OCI-LY3 (cell line): ENCODE data around the gene NLGN4Y.

ENCODE experiments used
- H2AFZ ChIP-seq: fragments of 200-600, 300-600 bp; shearing (Covaris generic); 2 replicates; pipeline ENCODE4 v1.6.0; 2014; ENCODE audit warnings: antibody characterized with exemption, low read depth, low read length
- H3K27ac ChIP-seq: fragments of 200-600, 300-600 bp; sonication (generic); 2 replicates; pipeline ENCODE4 v1.5.1; 2014; ENCODE audit warnings: mild to moderate bottlenecking, low read length, moderate library complexity, mixed read lengths
- H3K27me3 ChIP-seq: fragments of 200-600, 300-600 bp; sonication (generic); 2 replicates; pipeline ENCODE4 v1.6.1; 2014; ENCODE audit warnings: low read depth, low read length, mixed read lengths
- H3K36me3 ChIP-seq: fragments of 200-600, 300-600 bp; sonication (generic); replicated peaks from 2 replicates; pipeline ENCODE3; 2014; ENCODE audit warnings: low read depth, low read length, mixed read lengths
- H3K4me1 ChIP-seq: fragments of 300-600, 200-600 bp; sonication (generic); 2 replicates; pipeline ENCODE4 v1.6.1; 2014; ENCODE audit warnings: low read length, mixed read lengths
- H3K4me2 ChIP-seq: fragments of 200-600, 300-600 bp; sonication (generic); 2 replicates; pipeline ENCODE4 v1.6.1; 2014; ENCODE audit warnings: low read length, mixed read lengths
- H3K4me3 ChIP-seq: fragments of 300-600, 200-600 bp; sonication (generic); 2 replicates; pipeline ENCODE4 v1.5.1; 2014; ENCODE audit warnings: antibody characterized with exemption, mild to moderate bottlenecking, low read length, moderate library complexity
- H3K79me2 ChIP-seq: fragments of 300-600, 200-600 bp; shearing (Covaris generic); 2 replicates; pipeline ENCODE4 v1.6.1; 2014; ENCODE audit warnings: mild to moderate bottlenecking, low read length, mixed read lengths
- H3K9ac ChIP-seq: fragments of 300-600, 200-600 bp; shearing (Covaris generic); 2 replicates; pipeline ENCODE4 v1.6.0; 2014; ENCODE audit warnings: mild to moderate bottlenecking, low read length, moderate library complexity
- H3K9me3 ChIP-seq: fragments of 200-600, 300-600 bp; shearing (Covaris generic); 2 replicates; pipeline ENCODE4 v1.6.1; 2014; ENCODE audit warnings: low read length, mixed read lengths; ENCODE audit not compliant: insufficient read depth
- H4K20me1 ChIP-seq: fragments of 200-600, 300-600 bp; sonication (generic); 2 replicates; pipeline ENCODE4 v1.6.1; 2016; ENCODE audit warnings: low read length, mixed read lengths; ENCODE audit not compliant: insufficient read depth
- EZH2phosphoT487 ChIP-seq: fragments of 200-600 bp; shearing (Covaris generic); IDR thresholded peaks from 2 replicates; pipeline ENCODE4 v1.6.1; 2018; ENCODE audit warnings: antibody characterized with exemption, mixed run types, low read depth
- TF ChIP-seq, protein P1 (sequence below): fragments of 200-600, 300-600 bp; sonication (generic); IDR thresholded peaks from 2 replicates; pipeline ENCODE4 v1.5.1; 2014; ENCODE audit warnings: antibody characterized with exemption, low read length, low read depth

Gene NLGN4Y

GRCh38 chrY:14528361-14528760, 4.0 kb downstream of the NLGN4Y start:
- Histone ChIP-seq H3K27ac (no peak overlapping the region), H3K4me2 (no peak overlapping the region)

DNA sequence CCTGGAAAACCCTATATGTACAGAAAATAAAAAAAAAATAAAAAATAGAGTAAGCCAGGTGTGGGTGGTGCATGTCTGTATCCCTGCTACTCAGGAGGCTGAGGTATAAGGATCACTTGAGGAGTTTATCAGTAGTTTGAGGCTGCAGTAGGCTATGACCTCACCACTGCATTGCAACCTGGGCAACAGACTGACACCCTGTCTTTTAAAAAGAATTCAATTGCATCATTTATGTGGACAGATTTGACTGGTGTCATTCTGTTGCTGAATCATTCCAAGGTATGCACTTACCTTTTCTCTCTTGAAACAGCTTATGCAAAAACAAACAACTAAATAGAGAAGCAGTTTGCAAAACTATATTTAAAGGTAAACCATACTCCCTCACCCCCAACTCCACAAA, 12.4 kb downstream of the NLGN4Y start:
- H3K4me1 ChIP-seq, result no peaks in the 10 kb centered on the region
- H3K27ac ChIP-seq, result no peak overlapping the region
- no peak overlapping the region for H2AFZ ChIP-seq
- H3K9ac ChIP-seq, result no peak overlapping the region
- H4K20me1 ChIP-seq, result peaks cover 19% of the 10 kb centered on the region
- no peak for TF ChIP-seq EZH2phosphoT487
- TF ChIP-seq, protein P1, sequence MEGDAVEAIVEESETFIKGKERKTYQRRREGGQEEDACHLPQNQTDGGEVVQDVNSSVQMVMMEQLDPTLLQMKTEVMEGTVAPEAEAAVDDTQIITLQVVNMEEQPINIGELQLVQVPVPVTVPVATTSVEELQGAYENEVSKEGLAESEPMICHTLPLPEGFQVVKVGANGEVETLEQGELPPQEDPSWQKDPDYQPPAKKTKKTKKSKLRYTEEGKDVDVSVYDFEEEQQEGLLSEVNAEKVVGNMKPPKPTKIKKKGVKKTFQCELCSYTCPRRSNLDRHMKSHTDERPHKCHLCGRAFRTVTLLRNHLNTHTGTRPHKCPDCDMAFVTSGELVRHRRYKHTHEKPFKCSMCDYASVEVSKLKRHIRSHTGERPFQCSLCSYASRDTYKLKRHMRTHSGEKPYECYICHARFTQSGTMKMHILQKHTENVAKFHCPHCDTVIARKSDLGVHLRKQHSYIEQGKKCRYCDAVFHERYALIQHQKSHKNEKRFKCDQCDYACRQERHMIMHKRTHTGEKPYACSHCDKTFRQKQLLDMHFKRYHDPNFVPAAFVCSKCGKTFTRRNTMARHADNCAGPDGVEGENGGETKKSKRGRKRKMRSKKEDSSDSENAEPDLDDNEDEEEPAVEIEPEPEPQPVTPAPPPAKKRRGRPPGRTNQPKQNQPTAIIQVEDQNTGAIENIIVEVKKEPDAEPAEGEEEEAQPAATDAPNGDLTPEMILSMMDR, result no peak
- H3K4me3 ChIP-seq, result no peak overlapping the region
- H3K4me2 ChIP-seq, result no peak overlapping the region
- H3K27me3 ChIP-seq, result no peaks in the 10 kb centered on the region
- no peaks in the 10 kb centered on the region for H3K9me3 ChIP-seq
- peaks cover 45% of the 10 kb centered on the region for H3K79me2 ChIP-seq
- H3K36me3 ChIP-seq, result no peaks in the 10 kb centered on the region

More at GRCh38 chrY:14528361-14528760, 4.0 kb downstream of the NLGN4Y start:
- H3K79me2 ChIP-seq, result peaks cover 70% of the 10 kb centered on the region
- no peaks in the 10 kb centered on the region for H3K27me3 ChIP-seq
- no peak overlapping the region for H2AFZ ChIP-seq
- peaks cover 22% of the 10 kb centered on the region for H3K4me1 ChIP-seq
- H3K9ac ChIP-seq, result no peak overlapping the region
- H3K36me3 ChIP-seq, result no peaks in the 10 kb centered on the region
- no peak for TF ChIP-seq EZH2phosphoT487
- TF ChIP-seq, protein P1, result no peak
- no peak overlapping the region for H3K4me3 ChIP-seq
- H4K20me1 ChIP-seq, result peaks cover 34% of the 10 kb centered on the region
- no peaks in the 10 kb centered on the region for H3K9me3 ChIP-seq

DNA sequence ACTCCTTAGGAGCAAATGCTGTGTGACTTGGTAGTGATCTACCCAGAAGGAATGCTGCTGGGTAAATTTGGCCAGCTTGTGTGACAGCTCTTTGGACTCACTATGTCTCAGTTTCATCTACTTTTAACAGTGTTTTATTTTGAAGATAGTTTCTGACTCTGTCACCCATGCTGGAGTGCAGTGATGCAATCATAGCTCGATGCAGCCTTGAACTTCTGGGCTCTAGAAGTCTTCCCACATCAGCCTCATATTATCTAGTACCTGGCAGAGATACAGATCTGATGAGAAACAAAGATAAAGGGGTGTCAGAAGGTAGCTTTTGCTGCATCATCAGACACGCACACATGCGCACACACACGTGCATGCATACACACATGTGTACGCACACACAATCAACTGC, 19.2 kb downstream of the NLGN4Y start:
- Histone ChIP-seq H3K9ac (no peak overlapping the region), H3K4me1 (no peaks in the 10 kb centered on the region), H3K79me2 (peaks cover 15% of the 10 kb centered on the region), H3K4me2 (no peak overlapping the region), H2AFZ (no peak overlapping the region), H3K27me3 (no peaks in the 10 kb centered on the region), H3K9me3 (no peaks in the 10 kb centered on the region), H3K4me3 (no peak overlapping the region), H3K27ac (no peak overlapping the region), H4K20me1 (0 out of 2 replicates have a peak, but pooled peaks cover 3% of the 10 kb centered on the region), H3K36me3 (no peaks in the 10 kb centered on the region)
- TF ChIP-seq, protein P1, result no peak
- no peak for TF ChIP-seq EZH2phosphoT487

DNA sequence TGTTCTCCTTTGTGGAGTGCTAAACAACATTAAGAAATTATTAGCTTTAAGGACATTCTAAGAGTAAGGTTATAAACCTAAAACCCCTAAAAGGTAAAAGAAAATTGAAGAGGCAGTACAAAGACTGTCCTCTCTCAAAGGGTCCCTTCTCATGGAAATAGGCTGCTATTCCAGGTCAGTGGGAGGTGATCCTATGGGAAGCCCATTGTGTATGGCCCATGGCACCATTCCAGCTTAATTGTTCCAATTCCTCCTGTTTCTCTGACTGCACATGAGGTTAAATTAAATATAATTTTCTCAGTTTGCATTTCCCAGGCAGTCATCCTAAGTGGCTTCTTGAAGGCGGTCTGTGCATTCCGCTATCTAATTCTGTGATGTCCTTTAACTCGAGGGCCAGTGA, 57.0 kb downstream of the NLGN4Y start:
- H3K79me2 ChIP-seq, result 0 out of 2 replicates have a peak, but pooled peaks cover 3% of the 10 kb centered on the region

More for the DNA sequence above, 57.0 kb downstream of the NLGN4Y start:
- no peaks in the 10 kb centered on the region for H4K20me1 ChIP-seq
- no peaks in the 10 kb centered on the region for H3K4me1 ChIP-seq
- no peak overlapping the region for H3K4me3 ChIP-seq
- H3K27ac ChIP-seq, result no peak overlapping the region
- H3K9ac ChIP-seq, result no peak overlapping the region
- no peaks in the 10 kb centered on the region for H3K9me3 ChIP-seq
- H2AFZ ChIP-seq, result no peak overlapping the region
- H3K36me3 ChIP-seq, result no peaks in the 10 kb centered on the region
- H3K27me3 ChIP-seq, result no peaks in the 10 kb centered on the region
- TF ChIP-seq EZH2phosphoT487, result no peak
- TF ChIP-seq, protein P1, result no peak
- no peak overlapping the region for H3K4me2 ChIP-seq
